Urinary bladder (tissue), 4 donors: ENCODE measurements around the gene TMCO4. TPM values are rescaled to one million over a fixed set of nuclear protein-coding genes. Genes with fewer than 3 reads are reported as not detected.

Experiments used
- DNase-seq: peaks from one replicate; pipeline ENCODE4 v3.0.0-alpha.2; 2015; ENCODE audit errors: extremely low spot score
- H3K27ac ChIP-seq: one replicate; pipeline ENCODE4 v1.5.1; 2013; ENCODE audit warnings: low read depth, mild to moderate bottlenecking, moderate library complexity
- H3K36me3 ChIP-seq: one replicate; pipeline ENCODE4 v1.6.1; 2013; ENCODE audit warnings: mild to moderate bottlenecking, moderate library complexity; ENCODE audit not compliant: insufficient read depth
- H3K4me1 ChIP-seq: one replicate; pipeline ENCODE4 v1.6.1; 2013; ENCODE audit warnings: mild to moderate bottlenecking, moderate library complexity; ENCODE audit not compliant: insufficient read depth
- H3K4me3 ChIP-seq: one replicate; pipeline ENCODE4 v1.5.1; 2013; ENCODE audit warnings: low read depth, low read length
- WGBS: extraction: QIAGEN DNeasy Blood & Tissue Kit; methylation state at CpG from one replicate; pipeline ENCODE4 v1.1.7; 2013; 5-methylcytosine and 5-hydroxymethylcytosine counted together
- polyA plus RNA-seq: library from polyadenylated mRNA; stranded (reverse); fragments of 200-250 nt; gene quantifications from one replicate; pipeline ENCODE4 v1.2.3, GENCODE V29; 2013
- total RNA-seq: library from RNA; depleted of rRNA; stranded (reverse); fragments of >200 nt; gene quantifications from one replicate; pipeline ENCODE4 v1.2.3, GENCODE V29; 2014
- donor health status: healthy with polysubstance abuse.
- donor health status: healthy.

Gene TMCO4
- total and polyA plus RNA-seq, 2 donors: 12.7 to 19.9 TPM

GRCh38 chr1:19723874-19724273 is 75.8 kb downstream of the TMCO4 start:
- 53% methylated on average over 4 of the region's 4 CpGs for WGBS
- H3K4me1 ChIP-seq: no peaks in the 10 kb centered on the region

GRCh38 chr1:19720973-19721372 is 78.7 kb downstream of the TMCO4 start:
- Histone ChIP-seq H3K4me1 (no peaks in the 10 kb centered on the region), H3K36me3 (no peaks in the 10 kb centered on the region), H3K4me3 (no peak overlapping the region), H3K27ac (no peak overlapping the region)
- no peak for DNase-seq
- 71% methylated on average over 4 of the region's 4 CpGs for WGBS

More at GRCh38 chr1:19723874-19724273, 75.8 kb downstream of the TMCO4 start:
- Histone ChIP-seq H3K36me3 (no peaks in the 10 kb centered on the region), H3K4me3 (no peak overlapping the region), H3K27ac (no peak overlapping the region)
- no peak for DNase-seq

GRCh38 chr1:19720174-19720573 is 79.5 kb downstream of the TMCO4 start:
- Histone ChIP-seq H3K4me1 (no peaks in the 10 kb centered on the region), H3K27ac (no peak overlapping the region), H3K4me3 (no peak overlapping the region), H3K36me3 (no peaks in the 10 kb centered on the region)
- 96% methylated on average over 4 of the region's 4 CpGs for WGBS
- DNase-seq: no peak

DNA sequence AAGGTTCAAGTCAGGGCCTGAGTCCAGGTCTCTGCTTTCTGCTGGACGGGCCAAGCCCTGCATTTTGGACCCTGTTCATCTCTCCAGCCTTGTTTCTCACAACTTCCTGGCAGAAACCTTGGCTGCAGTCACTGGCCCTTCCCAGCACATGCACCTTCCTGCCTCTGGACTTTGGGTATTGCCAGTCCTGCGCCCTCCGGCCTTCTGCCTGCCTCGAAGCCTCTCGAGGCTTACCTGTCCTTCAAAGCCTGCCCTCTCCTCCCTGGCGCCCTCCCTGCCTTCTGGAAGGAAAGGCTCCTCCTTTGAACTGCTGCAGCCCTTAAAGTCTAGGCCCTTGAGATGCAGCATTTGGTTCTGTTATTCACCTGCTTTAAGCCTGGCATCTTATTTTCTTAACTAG is 82.2 kb downstream of the TMCO4 start:
- H3K4me1 ChIP-seq: no peaks in the 10 kb centered on the region
- 83% methylated on average over 6 of the region's 6 CpGs for WGBS

DNA sequence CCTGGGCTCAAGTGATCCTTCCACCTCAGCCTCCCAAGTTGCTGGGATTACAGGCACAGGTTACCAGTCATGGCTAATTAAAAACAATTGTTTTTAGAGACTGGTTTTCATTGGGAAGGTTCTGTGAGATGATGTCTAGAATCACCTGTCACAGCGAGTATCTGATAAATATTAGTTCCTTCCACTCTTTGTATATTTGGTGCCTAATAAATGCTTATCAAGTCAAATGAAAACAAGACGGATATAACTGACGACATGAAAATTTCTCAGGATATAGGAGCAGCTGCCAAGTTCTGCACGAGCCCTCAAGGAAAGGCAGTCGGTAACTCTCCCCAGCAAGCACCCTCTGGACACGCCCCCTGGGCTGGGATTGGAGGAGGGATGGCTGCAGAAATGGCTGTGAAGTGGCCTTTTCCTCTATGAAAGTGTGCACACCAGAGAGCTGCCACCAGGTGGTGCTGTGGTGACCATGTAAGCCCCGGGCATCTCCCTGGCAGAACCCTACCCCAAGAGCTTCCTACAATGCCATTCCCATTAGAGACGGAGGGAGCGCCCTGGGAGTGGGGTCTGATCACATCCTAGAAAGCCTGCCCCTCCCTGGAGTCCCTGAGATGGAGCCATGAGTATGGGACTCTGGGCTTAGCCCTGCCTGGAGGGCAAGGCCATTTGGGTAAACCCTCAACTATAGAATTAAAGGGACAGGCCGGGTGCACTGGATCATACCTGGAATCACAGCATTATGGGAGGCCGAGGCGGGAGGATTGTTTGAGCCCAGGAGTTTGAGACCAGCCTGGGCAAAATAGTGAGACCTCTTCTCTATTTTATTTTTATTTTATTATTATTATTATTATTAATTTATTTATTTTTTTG is 84.1 kb downstream of the TMCO4 start:
- Histone ChIP-seq H3K4me3 (no peak overlapping the region), H3K4me1 (no peaks in the 10 kb centered on the region), H3K36me3 (no peaks in the 10 kb centered on the region), H3K27ac (no peak overlapping the region)
- 33% methylated on average over 12 of the region's 12 CpGs for WGBS
- DNase-seq: peak; percentile 42

More for the DNA sequence above, 82.2 kb downstream of the TMCO4 start:
- H3K36me3 ChIP-seq: no peaks in the 10 kb centered on the region
- H3K4me3 ChIP-seq: no peak overlapping the region
- no peak for DNase-seq
- no peak overlapping the region for H3K27ac ChIP-seq

DNA sequence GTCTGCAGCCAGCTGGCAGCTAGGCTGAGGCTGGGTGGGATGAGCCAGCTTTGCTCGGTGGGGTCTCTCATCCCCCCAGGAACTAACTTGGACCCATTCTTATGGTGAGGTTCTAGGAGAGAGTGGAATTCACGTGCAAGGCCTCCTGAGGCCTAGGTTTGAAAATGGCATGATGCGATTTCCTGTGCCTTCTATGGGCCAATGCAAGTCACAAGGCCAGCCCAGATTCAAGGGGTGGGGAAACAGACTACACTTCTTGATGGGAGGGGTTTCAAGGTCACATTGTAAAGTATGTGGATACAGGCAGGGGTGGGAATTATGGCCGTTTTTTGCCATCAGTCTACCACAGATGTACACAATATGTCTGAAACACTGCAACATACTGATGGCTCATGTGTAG is 86.8 kb downstream of the TMCO4 start:
- WGBS: 75% methylated on average over 4 of the region's 4 CpGs
- no peak overlapping the region for H3K4me3 ChIP-seq
- H3K27ac ChIP-seq: no peak overlapping the region
- no peak for DNase-seq
- H3K36me3 ChIP-seq: no peaks in the 10 kb centered on the region
- H3K4me1 ChIP-seq: no peaks in the 10 kb centered on the region

GRCh38 chr1:19710825-19711611 is 88.7 kb downstream of the TMCO4 start:
- H3K4me3 ChIP-seq: no peak overlapping the region
- H3K36me3 ChIP-seq: no peaks in the 10 kb centered on the region
- no peak overlapping the region for H3K27ac ChIP-seq
- WGBS: 87% methylated on average over 12 of the region's 12 CpGs
- DNase-seq: no peak
- no peaks in the 10 kb centered on the region for H3K4me1 ChIP-seq

DNA sequence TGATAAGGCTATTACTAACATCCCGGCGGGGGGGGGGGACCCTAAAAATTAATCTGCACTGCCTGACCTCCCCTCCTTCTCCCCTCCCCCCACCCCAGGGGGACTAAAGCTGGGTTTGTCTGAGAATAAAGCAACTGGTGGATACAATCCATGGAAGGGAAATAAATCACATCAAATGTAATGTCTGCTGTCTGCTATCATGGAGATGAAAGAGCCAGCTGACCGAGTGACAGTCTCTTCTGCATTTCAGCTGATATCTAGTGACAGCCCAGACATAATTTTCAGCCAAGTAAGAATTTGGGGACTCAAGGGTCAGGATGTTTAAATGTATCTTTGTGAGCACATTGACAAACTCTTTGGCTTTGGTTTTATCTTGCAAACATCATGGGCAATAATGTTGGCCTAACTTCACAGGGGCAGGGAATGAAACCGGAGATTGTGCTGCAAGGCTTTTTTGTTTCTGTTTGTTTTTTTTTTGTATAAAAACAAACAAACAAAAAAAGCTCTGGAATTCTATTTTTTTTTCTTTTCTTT is 90.4 kb downstream of the TMCO4 start:
- 74% methylated on average over 4 of the region's 4 CpGs for WGBS
- Histone ChIP-seq H3K27ac (no peak overlapping the region), H3K4me3 (no peak overlapping the region), H3K4me1 (no peaks in the 10 kb centered on the region), H3K36me3 (no peaks in the 10 kb centered on the region)
- DNase-seq: no peak

DNA sequence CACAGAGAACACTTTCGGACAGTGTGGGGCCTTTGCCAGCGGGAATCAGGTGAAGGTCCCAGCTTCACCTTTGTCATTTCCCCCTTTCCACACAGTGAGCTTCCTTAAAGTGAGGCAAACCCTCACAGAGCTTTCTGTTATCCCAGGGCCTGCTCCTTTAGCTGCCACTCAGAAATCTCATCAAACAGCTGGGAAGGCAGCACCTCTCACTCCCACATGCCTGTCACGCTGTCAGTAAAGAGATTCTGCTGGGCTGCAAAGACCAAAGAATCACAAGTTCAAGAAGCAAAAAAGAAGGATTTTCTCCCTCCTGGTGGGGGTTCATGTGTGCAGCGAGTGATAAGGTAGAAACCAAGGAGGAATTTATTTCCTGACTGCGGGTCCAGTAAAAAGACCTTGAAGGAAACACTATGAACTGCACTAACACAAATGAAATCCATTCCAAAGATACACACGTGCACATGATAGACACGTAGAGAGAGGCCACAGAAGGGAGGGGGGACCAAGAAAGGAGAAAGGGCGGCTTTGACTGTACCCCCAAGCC is 91.1 kb downstream of the TMCO4 start:
- 78% methylated on average over 8 of the region's 8 CpGs for WGBS

DNA sequence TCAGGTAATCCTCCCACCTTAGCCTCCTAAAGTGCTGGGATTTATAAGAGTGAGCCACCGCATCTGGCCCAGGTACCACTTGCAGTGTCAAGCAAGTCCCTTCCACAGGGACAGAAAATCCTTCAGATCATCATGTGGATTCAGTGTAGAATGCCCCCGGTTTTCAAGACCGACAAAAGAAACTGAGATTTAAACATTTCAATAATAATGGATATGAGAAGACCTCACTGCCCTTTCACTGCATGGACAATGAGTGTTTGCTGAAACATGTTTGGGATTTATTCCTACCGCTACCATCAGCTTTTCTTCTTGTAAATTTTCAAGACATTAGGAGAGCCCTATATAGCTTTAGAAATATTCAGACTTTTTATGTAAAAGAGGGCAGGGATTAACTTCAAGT is 93.6 kb downstream of the TMCO4 start:
- Histone ChIP-seq H3K4me3 (no peak overlapping the region), H3K36me3 (no peaks in the 10 kb centered on the region), H3K27ac (no peak overlapping the region), H3K4me1 (no peaks in the 10 kb centered on the region)
- DNase-seq: no peak
- WGBS: 86% methylated on average over 4 of the region's 4 CpGs

More for the DNA sequence above, 91.1 kb downstream of the TMCO4 start:
- DNase-seq: no peak
- H3K4me3 ChIP-seq: no peak overlapping the region
- no peaks in the 10 kb centered on the region for H3K4me1 ChIP-seq
- H3K27ac ChIP-seq: no peak overlapping the region
- H3K36me3 ChIP-seq: no peaks in the 10 kb centered on the region

- Histone ChIP-seq H3K36me3 (no peaks in the 10 kb centered on the region), H3K27ac (no peak overlapping the region), H3K4me1 (no peaks in the 10 kb centered on the region), H3K4me3 (no peak overlapping the region)
- WGBS: 94% methylated on average over 4 of the region's 4 CpGs
- no peak for DNase-seq
These were observed 94.3 kb downstream of the TMCO4 start for GRCh38 chr1:19705464-19705863.

DNA sequence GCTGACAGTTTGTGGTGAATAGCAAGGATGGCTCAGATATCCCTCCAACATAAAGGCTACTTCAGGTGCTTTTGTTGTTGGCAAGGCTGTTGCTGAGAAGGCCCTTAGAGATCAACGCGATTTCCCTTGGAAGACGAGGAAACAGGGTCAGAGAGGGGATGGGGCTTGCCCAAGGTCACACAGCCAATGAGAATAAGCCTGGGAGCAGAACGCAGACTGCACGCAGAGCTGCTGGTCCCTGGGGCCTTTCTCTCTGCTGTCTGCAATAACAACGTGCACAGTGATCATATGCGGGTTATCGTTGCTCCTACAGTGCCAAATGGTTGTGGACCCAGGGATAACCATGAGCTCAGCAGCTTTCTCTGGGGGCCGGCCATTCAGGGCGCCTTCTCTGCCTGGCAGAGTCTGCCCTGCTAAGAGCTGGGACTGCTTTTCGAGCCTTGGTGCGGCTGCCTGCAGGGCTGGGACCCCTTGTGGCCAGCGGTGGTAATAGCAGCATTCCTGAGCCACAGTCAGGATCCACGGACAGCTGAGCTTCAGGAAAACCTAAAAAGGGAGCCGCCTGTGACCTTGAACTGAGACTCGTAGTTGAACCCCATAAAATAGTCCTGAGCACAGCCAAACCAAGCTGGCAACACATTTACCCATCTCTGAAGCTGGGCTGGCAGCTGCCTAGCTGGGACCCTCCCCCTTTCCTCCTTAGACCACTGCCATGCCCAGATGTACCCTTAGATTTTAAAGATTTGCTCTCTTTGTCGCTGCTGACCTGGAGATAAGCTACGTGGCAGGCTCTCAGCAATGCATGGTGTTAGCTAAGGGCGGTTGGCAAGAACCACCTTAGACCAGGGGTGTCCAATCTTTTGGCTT is 95.2 kb downstream of the TMCO4 start:
- Histone ChIP-seq H3K36me3 (no peaks in the 10 kb centered on the region), H3K4me3 (no peak overlapping the region), H3K4me1 (no peaks in the 10 kb centered on the region), H3K27ac (no peak overlapping the region)
- peak; percentile 18 for DNase-seq
- 19% methylated on average over 19 of the region's 19 CpGs for WGBS

GRCh38 chr1:19703280-19703679 is 96.4 kb downstream of the TMCO4 start:
- no peak overlapping the region for H3K27ac ChIP-seq
- no peak overlapping the region for H3K4me3 ChIP-seq
- DNase-seq: no peak
- H3K36me3 ChIP-seq: no peaks in the 10 kb centered on the region
- WGBS: 87% methylated on average over 3 of the region's 3 CpGs
- no peaks in the 10 kb centered on the region for H3K4me1 ChIP-seq
